Activated CD8-positive, alpha-beta T cell treated with anti-CD3 and anti-CD28 coated beads, Interleukin-2, amount 10 ng/mL, durations not matched to agents 7 days and 5 days (primary cell): ENCODE results near the gene TSPAN16. TPM values are rescaled to one million over a fixed set of nuclear protein-coding genes. Genes with fewer than 3 reads are reported as not detected.

Experiments used
- ATAC-seq: fragments of 150-1000 bp; cut with Tn5 transposase; one replicate; pipeline ENCODE4 v1.10.0; 2021; ENCODE audit warnings: moderate library complexity
- CTCF ChIA-PET: fragments of 350-600 bp; sonication (Branson Sonifier 250); formaldehyde crosslinking; loops from one replicate; lab custom pipeline; 2021; ENCODE audit warnings: antibody characterized with exemption; lab: Charles Lee
- POLR2A ChIA-PET: fragments of 350-600 bp; sonication (Branson Sonifier 250); formaldehyde crosslinking; loops from one replicate; lab custom pipeline; 2021; ENCODE audit warnings: antibody characterized with exemption; lab: Charles Lee
- DNase-seq: peaks from one replicate; pipeline ENCODE4 v3.0.0-alpha.2; 2020
- H3K27ac Mint-ChIP-seq: one replicate; pipeline ENCODE4 v1.8.0; 2021; ENCODE audit warnings: mild to moderate bottlenecking, mixed read lengths
- H3K27me3 Mint-ChIP-seq: one replicate; pipeline ENCODE4 v1.8.0; 2021; ENCODE audit warnings: low read depth, mixed read lengths
- H3K36me3 Mint-ChIP-seq: one replicate; pipeline ENCODE4 v1.8.0; 2021; ENCODE audit warnings: low read depth, mixed read lengths
- H3K4me1 Mint-ChIP-seq: one replicate; pipeline ENCODE4 v1.8.0; 2021; ENCODE audit warnings: low read depth, mixed read lengths
- H3K4me3 Mint-ChIP-seq: one replicate; pipeline ENCODE4 v1.8.0; 2021; ENCODE audit warnings: mild to moderate bottlenecking, mixed read lengths
- H3K9me3 Mint-ChIP-seq: one replicate; pipeline ENCODE4 v1.8.0; 2022; ENCODE audit warnings: mixed read lengths; ENCODE audit not compliant: insufficient read depth
- total RNA-seq, 2 experiments: library from RNA; stranded (reverse); gene quantifications; one replicate each; pipeline ENCODE4 v1.2.3, GENCODE V29; 2021

TSPAN16 gene
- total RNA-seq, 2 experiments from 2014 or later, result not detected

- Mint-ChIP-seq H3K27me3 (peaks cover 34% of the 10 kb centered on the region), H3K4me3 (peak overlapping the region; percentile 2), H3K4me1 (peaks cover 6% of the 10 kb centered on the region), H3K27ac (no peak overlapping the region), H3K36me3 (no peaks in the 10 kb centered on the region), H3K9me3 (no peaks in the 10 kb centered on the region)
- POLR2A ChIA-PET, result no interaction called here
- CTCF ChIA-PET, result no interaction called here
- DNase-seq, result no peak
- no peak for ATAC-seq
These were observed 35.0 kb upstream of the TSPAN16 start for GRCh38 chr19:11260996-11261395.

DNA sequence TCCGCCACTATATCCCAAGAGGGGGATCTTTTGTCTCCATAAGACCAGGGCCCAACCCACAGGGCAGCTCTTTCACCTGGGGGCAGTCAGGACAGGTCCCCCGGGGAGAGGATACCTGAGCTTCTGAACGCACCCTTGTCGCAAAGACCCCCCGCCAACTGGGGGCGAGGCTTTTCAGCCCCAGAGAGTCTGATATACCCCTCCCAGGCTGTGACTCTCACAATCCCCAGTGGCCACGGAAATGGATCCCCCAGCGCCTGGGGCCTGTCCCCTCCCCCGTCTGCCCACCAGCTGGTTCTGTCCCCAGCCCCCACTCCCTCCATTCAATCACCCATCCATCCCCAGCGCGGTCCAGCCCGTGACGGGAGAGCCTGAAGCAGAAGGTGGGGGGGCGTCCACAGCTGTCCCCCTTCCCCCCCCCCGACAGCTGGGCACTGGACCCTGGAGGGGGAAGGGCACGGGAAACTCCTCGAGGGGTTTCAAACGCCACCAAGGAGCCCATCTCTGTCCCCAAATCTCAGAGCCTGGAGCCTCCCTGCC, 34.5 kb upstream of the TSPAN16 start:
- Mint-ChIP-seq H3K36me3 (no peaks in the 10 kb centered on the region), H3K9me3 (no peaks in the 10 kb centered on the region), H3K27me3 (peaks cover 38% of the 10 kb centered on the region), H3K4me1 (peaks cover 6% of the 10 kb centered on the region), H3K27ac (no peak overlapping the region), H3K4me3 (no peak overlapping the region)
- POLR2A ChIA-PET, result no interaction called here
- ATAC-seq (no peak), DNase-seq (no peak)
- CTCF ChIA-PET, result no interaction called here

DNA sequence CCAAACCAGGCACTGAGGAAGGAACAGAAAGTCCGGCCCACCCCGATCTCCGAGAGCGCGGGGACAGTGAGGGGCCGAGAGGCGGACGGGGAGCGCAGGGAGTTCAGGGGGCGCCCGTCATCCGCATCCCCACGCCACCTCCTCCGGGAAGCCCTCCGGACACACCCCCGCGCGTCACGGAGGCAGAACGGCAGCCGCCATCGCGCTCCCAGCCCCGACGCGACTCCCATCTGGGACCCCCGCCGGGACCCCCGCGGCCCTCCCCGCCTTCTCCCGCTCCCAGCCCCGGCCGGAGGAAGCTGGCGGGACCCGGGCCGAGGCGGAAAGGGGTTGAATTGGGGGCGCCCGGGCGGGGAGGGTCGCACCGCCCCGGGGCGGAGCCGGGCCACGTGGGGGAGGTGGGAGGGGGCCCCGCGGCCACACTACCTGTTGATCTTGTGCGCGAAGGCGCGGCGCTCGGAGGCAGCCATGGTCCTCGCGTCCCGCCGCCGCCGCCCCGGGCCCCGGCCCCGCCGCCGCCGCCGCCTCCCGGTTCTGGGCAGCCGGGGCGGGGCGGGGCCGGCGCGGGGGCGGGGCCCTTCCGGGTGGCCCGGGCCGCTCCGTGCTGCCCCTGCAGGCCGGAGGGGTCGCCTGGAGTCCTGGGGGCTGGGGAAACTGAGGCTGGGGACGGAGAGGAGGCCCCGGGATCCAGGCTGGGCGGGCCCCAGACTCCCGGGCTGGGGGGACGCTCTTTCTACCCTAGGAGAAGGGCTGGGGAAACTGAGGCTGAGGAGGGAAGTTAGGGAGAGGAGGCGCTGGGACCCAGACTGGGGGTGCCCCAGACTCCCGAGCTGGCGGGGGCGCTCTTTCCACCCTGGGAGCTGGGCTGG, 33.8 kb upstream of the TSPAN16 start, which contains the start of gene DOCK6:
Gene DOCK6 (minus strand): TSS at position 554 of the 869 bp plus-strand sequence. CDS start 84 bp downstream, at position 470.
- Mint-ChIP-seq H3K27me3 (peaks cover 43% of the 10 kb centered on the region), H3K27ac (no peak within 1 kb of the TSS), H3K9me3 (no peaks in the 10 kb centered on the region), H3K4me3 (peak within 1 kb of the TSS; percentile 52), H3K4me1 (peaks cover 6% of the 10 kb centered on the region), H3K36me3 (no peaks in the 10 kb centered on the region)
- CTCF ChIA-PET, result no interaction called here
- ATAC-seq, result peak; percentile 64
- POLR2A ChIA-PET, result interaction anchor here (0.5 kb wide), 1 partner anchor 24 kb away, joined by 3 read pairs; no protein-coding TSS in a partner anchor
- no peak for DNase-seq

GRCh38 chr19:11263726-11264125, 32.2 kb upstream of the TSPAN16 start:
- POLR2A ChIA-PET, result no interaction called here
- H3K27me3 Mint-ChIP-seq, result peaks cover 55% of the 10 kb centered on the region

DNA sequence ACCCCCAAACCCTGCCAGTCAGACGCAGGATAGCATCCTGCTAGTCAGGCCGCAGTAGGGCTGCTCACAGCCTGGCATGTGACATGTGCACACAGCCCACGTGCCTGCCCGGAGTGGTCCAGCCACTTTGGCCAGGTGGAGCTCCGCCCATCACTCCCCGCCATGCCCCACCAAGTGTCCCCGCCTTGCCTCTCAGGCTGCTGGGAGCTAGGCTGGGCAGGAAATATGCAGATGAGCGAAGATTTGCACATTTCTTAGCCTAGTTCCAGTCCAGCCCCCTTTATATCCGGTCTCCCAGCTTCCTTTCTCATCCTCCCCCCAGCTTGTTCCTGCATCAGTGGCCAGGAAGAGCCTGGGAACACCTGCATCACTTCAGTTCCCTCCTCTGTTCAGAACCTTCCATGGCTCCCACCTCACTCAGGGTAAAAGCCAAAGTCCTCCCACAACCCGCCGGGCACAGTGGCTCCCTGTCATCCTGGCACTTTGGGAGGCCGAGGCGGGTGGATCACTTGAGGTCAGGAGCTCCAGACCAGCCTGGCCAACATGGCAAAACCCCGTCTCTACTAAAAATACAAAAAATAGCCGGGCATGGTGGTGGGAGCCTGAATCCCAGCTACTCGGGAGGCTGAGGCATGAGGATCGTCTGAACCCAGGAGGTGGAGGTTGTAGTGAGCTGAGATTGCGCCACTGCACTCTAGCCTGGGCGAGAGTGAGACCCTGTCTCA, 31.3 kb upstream of the TSPAN16 start:
- no peaks in the 10 kb centered on the region for H3K9me3 Mint-ChIP-seq
- ChIA-PET POLR2A (interaction anchor here (0.7 kb wide), 1 partner anchor 205 kb away, joined by 3 read pairs; no protein-coding TSS in a partner anchor), CTCF (no interaction called here)
- H3K4me1 Mint-ChIP-seq, result peaks cover 6% of the 10 kb centered on the region
- no peak for DNase-seq
- no peak overlapping the region for H3K4me3 Mint-ChIP-seq
- peaks cover 60% of the 10 kb centered on the region for H3K27me3 Mint-ChIP-seq
- ATAC-seq, result no peak
- no peaks in the 10 kb centered on the region for H3K36me3 Mint-ChIP-seq
- no peak overlapping the region for H3K27ac Mint-ChIP-seq

More at GRCh38 chr19:11263726-11264125, 32.2 kb upstream of the TSPAN16 start:
- no peaks in the 10 kb centered on the region for H3K36me3 Mint-ChIP-seq
- no peak for DNase-seq
- no peak for ATAC-seq
- CTCF ChIA-PET, result no interaction called here
- H3K4me3 Mint-ChIP-seq, result no peak overlapping the region
- peaks cover 6% of the 10 kb centered on the region for H3K4me1 Mint-ChIP-seq
- no peaks in the 10 kb centered on the region for H3K9me3 Mint-ChIP-seq
- H3K27ac Mint-ChIP-seq, result no peak overlapping the region

DNA sequence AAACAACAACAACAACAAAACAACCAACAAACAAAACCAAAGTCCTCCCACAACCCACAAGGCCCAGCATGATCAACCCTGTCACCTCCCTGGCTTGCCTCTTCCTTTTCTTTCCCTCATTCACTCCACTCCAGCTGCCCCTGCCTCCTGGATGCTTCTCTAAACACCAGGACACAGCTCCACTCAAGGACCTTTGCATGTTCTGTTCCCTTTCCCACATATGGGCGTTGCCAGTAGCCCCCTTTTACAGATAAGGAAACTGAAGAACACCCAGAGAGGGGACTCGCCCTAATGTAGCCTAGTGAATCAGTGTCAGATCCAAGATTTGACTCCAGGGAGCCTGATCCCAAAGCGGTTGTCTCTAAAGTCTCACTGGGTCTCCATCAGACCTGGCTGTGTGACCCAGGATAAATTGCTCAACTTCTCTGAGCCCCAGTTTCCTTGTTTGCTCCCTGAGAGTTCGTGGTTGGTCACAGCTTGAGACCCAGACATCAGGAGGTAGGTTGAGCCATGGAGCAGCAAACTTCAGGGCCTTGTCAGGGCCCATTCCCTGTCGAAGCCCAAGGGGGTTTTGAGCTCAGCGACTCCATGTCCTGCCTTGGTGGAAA, 30.7 kb upstream of the TSPAN16 start:
- H3K4me1 Mint-ChIP-seq, result peaks cover 6% of the 10 kb centered on the region
- ATAC-seq (no peak), DNase-seq (no peak)
- H3K4me3 Mint-ChIP-seq, result no peak overlapping the region
- ChIA-PET POLR2A (interaction anchor here (0.7 kb wide), 1 partner anchor 206 kb away, joined by 3 read pairs; no protein-coding TSS in a partner anchor), CTCF (no interaction called here)
- H3K9me3 Mint-ChIP-seq, result no peaks in the 10 kb centered on the region
- peaks cover 58% of the 10 kb centered on the region for H3K27me3 Mint-ChIP-seq
- H3K36me3 Mint-ChIP-seq, result no peaks in the 10 kb centered on the region
- no peak overlapping the region for H3K27ac Mint-ChIP-seq

GRCh38 chr19:11265785-11266236, 30.1 kb upstream of the TSPAN16 start:
- ChIA-PET CTCF (no interaction called here), POLR2A (interaction anchor here (0.7 kb wide), 1 partner anchor 206 kb away, joined by 3 read pairs; no protein-coding TSS in a partner anchor)
- DNase-seq (no peak), ATAC-seq (no peak)
- Mint-ChIP-seq H3K27me3 (peaks cover 57% of the 10 kb centered on the region), H3K27ac (no peak overlapping the region), H3K4me1 (peaks cover 6% of the 10 kb centered on the region), H3K9me3 (no peaks in the 10 kb centered on the region), H3K4me3 (no peak overlapping the region), H3K36me3 (no peaks in the 10 kb centered on the region)

DNA sequence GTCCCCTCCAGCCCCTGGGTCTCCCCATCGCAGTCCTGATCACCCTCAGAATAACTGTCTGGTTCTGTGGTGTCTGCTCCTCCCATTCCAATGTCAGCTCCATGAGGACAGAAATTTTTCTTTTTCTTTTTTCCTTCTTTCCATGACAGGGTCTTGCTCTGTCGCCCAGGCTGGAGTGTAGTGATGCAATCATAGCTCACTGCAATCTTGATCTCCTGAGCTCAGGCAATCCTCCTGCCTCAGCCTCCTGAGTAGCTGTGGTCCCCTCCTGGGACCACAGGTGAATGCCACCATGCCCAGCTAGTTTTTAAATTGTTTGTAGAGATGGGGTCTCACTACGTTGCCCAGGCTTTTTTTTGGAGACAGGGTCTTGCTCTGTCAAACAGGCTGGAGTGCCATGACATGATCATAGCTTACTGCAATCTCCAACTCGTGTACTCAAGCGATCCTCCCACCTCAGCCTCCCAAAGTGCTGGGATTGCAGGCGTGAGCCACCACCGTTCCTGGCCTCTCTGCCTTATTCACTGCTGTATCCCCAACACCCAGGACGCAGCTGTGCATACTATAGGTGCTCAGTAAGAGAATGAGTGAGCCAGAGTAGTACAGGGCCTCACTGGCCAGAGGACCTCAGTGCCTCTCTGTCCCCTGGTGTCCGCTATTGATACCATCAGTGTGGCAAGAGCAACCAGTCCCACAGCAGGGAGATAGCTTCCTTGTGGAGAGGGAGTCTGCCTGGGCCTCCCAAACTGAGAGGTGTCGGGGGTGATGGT, 28.5 kb upstream of the TSPAN16 start:
- Mint-ChIP-seq H3K4me1 (peaks cover 6% of the 10 kb centered on the region), H3K27me3 (peaks cover 50% of the 10 kb centered on the region), H3K4me3 (no peak overlapping the region), H3K27ac (no peak overlapping the region), H3K9me3 (no peaks in the 10 kb centered on the region), H3K36me3 (no peaks in the 10 kb centered on the region)
- ATAC-seq, result no peak
- ChIA-PET CTCF (no interaction called here), POLR2A (interaction anchor here (1.0 kb wide), 1 partner anchor 69 kb away, joined by 3 read pairs; no protein-coding TSS in a partner anchor)
- DNase-seq, result no peak

DNA sequence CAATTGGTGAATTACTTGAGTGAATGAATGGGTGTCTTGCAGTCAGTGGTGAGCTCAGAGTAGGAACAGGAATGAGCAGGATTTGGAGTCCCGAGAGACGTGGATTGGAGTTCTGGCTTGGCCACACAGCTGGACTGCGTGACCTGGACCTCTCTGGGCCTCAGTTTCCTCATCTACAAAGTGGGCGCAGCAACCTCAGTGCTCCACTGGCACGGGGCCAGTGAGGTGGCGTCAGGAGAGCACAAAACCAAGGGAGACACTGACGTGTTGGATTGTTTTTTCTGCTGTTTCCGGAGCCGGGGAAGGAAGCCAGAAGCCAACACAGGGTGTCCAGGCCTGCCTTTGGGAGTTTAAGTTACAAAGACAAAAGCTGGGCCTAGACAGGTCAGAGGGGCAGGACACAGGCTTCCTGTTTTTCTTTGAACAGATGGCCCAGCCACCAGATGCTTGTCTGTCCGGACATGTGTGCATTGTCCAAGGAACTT, 27.1 kb upstream of the TSPAN16 start:
- ChIA-PET POLR2A (interaction anchor here (1.0 kb wide), 1 partner anchor 70 kb away, joined by 3 read pairs; no protein-coding TSS in a partner anchor), CTCF (no interaction called here)
- no peaks in the 10 kb centered on the region for H3K36me3 Mint-ChIP-seq
- no peak overlapping the region for H3K27ac Mint-ChIP-seq
- no peaks in the 10 kb centered on the region for H3K4me1 Mint-ChIP-seq
- no peak for DNase-seq
- peaks cover 47% of the 10 kb centered on the region for H3K27me3 Mint-ChIP-seq
- no peaks in the 10 kb centered on the region for H3K9me3 Mint-ChIP-seq
- H3K4me3 Mint-ChIP-seq, result no peak overlapping the region
- ATAC-seq, result no peak

DNA sequence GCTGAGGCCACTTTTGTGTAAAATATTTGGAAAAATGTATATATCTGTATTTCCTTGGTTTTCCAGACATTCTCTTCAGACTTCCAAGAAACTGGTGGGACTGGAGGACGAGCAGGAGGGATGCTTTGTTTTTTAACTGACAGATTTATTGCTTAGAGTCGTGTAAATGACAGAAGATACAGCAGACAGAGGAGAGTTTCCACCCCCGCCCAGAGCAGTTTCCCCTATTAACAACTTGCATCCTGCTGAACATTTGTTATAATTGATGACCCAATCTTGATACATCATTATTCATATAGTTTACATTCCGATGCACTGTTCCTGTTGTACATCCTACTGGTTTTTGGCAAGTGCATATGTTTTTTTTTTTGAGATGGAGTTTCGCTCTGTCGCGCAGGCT, 26.6 kb upstream of the TSPAN16 start:
- Mint-ChIP-seq H3K9me3 (no peaks in the 10 kb centered on the region), H3K4me1 (no peaks in the 10 kb centered on the region), H3K4me3 (no peak overlapping the region), H3K36me3 (no peaks in the 10 kb centered on the region), H3K27ac (no peak overlapping the region), H3K27me3 (peaks cover 50% of the 10 kb centered on the region)
- DNase-seq (no peak), ATAC-seq (no peak)
- POLR2A ChIA-PET, result no interaction called here
- CTCF ChIA-PET, result no interaction called here
